Hepatocyte (in vitro differentiated cells): ENCODE measurements around the gene PHF21B.

Experiments
- CTCF ChIP-seq: fragments of 200-600 bp; sonication (generic); IDR thresholded peaks from 2 replicates; pipeline ENCODE4 v1.5.1; 2016; ENCODE audit warnings: antibody characterized with exemption, mild to moderate bottlenecking; ENCODE audit not compliant: poor library complexity
- EZH2 ChIP-seq: fragments of 200-600 bp; sonication (generic); IDR thresholded peaks from 2 replicates; pipeline ENCODE4 v1.6.1; 2016; ENCODE audit warnings: antibody characterized with exemption, mild to moderate bottlenecking, borderline replicate concordance
- EZH2phosphoT487 ChIP-seq: fragments of 200-600 bp; sonication (generic); IDR thresholded peaks from one replicate; pipeline ENCODE4 v1.6.1; 2018; ENCODE audit warnings: antibody characterized with exemption, mild to moderate bottlenecking, low read depth, moderate library complexity; ENCODE audit not compliant: unreplicated experiment, severe bottlenecking

- TF ChIP-seq CTCF (no peak), EZH2 (no peak), EZH2phosphoT487 (no peak)
Observed at GRCh38 chr22:44848296-44848741, 161.5 kb downstream of the PHF21B start.
